NCI-H187 treated with DMSO at 0.1 percent for 48 hours (cell line): ENCODE data around the gene IGSF3.
A peak's percentile ranks its signal among the peaks of the same experiment; 100 is the strongest.
"Not testable (repeated sequence)": the region's sequence is repeated elsewhere in the genome, so short reads cannot be mapped to it uniquely, and the experiment has no call there.

Experiments used
- DNase-seq: peaks from one replicate; lab custom pipeline; 2025; lab: John Stamatoyannopoulos, UW

The IGSF3 gene

DNA sequence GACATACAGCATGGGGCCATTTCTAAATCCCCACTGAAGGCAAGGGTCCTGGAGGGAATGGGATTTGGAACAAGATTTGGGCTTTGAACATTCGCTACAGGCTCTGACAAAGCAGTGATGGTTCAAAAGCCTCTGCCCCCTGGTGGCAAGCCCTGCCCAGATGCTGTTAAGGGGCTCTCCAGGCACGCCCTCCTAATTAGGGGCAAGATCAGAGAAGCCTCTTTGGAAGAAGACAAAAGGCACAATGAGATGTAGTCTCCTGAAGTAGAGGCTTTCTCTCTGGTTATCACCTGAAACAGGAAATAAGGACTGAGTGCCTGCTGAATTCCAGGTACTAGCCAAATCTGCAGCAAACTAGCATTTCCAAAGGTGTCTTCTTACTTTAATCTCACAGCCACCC lies 37.5 kb downstream of the IGSF3 start:
- DNase-seq: not testable (repeated sequence)

DNA sequence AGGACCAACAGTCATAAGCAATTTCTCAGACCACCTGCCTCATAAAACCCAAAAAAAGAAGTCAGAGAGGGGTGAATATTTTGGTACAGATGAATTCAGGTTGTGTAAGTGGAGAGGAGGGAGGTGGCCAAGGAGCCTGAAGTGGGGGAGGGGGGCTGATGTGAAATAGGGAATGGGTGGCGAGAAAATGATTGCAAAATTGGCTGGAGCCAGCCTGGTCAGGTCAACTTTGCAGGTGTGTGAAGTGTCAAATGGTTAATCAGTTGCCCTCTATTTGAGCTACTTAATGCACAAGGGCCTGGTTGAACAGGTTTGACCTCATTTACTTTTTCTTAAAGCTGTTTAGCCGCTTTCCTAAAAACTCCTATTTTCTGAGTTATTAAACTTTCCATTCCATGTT lies 38.1 kb downstream of the IGSF3 start:
- DNase-seq: not testable (repeated sequence)

DNA sequence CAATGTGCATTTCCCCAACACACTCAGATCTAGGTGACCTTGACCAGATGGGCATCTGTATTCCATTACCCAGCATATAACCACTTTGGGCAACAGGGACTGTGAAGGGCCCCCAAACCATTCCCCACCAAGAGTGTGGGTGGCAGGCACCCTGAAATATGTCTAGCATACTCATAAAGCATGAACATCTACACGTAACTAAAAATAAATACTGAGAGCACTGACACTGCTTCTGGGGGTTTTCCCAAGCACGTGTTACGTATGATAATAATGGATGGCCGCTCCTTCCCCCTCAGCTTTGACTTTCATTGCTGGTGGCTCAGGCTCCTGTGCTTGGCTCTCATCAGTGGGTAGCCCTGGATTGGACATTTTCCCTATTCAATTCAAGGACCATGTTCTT lies 39.1 kb downstream of the IGSF3 start:
- no peak for DNase-seq

DNA sequence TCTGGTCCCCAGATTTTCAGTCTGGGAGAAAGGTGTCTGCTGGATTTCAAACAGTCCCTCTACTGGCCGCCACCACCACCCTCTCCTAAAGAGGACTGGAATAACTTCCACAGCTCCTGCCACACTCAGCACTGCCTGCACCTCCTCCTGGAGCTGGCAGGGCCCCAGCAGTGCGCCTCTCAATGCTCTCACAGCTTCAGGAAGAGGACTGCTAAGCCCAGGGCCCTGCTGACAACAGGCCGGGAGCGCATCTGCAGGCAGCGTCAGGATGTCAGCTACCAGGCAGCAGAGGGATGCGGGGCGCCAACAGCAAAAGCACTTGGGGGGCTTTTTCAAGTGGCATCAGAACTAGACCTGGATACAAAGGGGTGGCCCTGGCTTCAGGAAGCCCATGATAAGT lies 40.2 kb downstream of the IGSF3 start:
- not testable (repeated sequence) for DNase-seq

DNA sequence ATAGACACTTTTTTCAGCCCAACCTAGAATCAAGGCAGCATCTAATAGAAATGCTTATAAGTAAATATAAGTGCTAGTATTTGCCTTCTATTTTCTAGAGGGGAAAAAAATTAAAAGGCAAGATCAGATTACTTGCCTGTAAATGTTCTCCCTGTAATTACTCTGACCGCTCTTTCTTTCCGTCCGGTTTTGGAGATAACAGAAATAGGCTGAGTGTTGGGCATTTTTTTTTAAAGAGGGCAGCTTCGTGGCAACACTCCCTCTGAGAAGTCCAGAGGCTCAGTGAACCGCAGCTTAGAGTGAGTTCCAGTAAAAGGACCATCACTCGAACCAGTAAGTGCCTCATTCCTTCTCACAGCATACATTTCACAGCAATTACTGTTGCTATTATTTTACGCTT lies 40.6 kb downstream of the IGSF3 start:
- not testable (repeated sequence) for DNase-seq

DNA sequence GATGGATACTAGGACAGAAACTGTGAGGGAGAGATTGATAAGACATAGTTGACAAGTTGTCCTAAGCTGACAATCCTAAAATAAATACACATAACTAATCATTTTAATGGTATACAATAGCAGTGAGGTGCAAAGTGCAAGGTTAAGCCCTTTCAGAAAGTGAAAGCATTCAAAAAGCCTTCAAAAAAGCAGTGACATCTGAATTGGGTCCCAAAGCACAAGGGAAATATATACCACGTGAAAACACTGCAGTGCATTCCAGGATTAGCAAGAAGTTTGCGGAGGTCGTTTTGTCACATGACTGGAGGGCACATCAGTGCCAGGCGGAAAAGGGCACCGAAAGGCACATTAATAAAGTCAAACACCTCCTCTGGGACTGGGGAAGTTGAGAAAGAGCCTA lies 42.4 kb downstream of the IGSF3 start:
- not testable (repeated sequence) for DNase-seq

DNA sequence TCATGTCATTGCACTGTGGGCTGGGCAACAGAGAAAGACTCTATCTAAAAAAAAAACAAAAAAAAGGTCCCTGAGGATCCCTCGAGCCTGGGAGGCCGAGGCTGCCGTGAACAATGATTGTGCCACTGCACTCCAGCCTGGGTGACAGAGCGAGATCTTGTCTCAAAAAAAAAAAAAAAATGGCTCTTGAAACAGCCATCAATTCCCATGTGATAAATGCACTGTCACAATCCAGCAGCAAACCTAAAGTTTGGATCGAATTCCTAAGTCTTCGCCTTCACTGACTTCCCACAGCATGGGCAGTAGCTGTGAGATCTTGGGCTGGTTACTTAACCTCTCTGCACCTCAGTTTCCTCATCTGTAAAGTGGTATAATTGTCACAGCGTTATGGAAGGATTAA lies 43.5 kb downstream of the IGSF3 start:
- DNase-seq: no peak

DNA sequence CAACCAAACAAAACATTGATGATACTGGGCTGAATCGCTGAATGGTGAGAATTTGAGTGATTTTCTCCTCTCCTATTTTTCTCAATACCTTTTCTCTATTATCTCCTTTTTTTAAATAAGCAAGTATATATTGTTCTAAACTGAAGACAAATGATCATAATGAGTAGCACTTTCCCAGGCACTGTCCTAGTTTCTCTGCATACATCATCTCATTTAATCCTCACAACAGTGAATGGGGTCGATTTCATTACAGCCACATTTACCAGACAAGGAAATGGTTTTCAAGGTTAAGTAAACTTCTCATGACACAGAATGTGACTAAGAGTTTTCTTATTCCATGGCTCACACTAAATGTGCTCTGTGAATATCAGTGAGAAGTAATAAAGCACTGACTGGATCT lies 45.0 kb downstream of the IGSF3 start:
- DNase-seq: not testable (repeated sequence)

DNA sequence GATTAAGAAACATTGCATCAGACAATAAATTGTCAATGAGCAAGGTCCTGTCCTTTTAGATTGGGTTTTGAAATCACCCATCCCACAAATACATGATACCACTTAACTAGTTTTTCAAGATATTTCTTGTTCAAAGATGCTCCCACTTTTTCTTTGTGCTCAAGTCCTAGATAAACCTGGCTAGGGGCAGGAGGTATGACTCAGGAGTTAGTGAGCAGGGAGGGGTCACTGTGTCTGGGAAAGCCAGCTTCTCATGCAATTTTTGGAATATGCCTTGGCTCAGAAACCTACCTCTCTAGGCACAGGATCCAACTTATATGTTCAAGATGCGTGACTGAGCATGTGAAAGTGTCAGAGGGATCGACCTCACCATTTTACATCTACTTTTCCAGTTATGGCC lies 45.8 kb downstream of the IGSF3 start:
- DNase-seq: not testable (repeated sequence)

DNA sequence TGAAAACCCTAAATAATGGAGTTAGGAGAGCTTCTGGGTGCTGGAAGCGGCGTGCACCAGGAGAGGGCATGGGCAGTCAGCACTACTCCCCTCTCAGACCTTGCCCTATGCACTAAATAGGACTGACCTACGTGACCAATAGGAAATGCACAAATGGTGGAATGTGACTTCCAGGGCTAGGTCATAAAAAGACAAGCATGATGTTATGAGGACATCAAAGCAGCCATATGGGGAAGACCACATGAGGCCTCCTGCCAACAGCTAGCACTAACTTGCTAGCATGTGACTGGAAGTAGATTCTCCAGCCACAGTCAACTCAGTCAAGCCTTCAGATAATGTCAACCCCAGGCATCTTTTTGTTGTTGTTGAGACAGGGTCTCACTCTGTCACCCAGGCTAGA lies 47.1 kb downstream of the IGSF3 start:
- not testable (repeated sequence) for DNase-seq

DNA sequence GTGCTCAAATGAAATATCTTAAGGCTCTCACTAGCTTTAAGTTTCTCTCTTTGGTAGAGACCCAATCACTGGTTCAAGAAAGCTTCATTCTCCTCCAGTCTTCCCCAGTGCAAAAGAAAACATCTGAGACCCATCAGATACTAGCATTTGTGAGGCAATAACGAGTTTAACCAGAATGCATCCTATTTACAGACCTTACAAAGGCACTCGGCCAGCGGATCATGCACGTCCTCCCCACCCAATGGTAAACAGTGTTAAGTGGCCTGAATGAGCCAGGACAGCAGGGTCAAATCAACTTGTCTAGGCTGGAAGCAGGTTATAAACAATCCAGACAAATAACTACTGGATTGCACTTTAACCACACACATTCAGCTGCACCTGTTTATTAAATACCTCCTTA lies 48.4 kb downstream of the IGSF3 start:
- DNase-seq: not testable (repeated sequence)

DNA sequence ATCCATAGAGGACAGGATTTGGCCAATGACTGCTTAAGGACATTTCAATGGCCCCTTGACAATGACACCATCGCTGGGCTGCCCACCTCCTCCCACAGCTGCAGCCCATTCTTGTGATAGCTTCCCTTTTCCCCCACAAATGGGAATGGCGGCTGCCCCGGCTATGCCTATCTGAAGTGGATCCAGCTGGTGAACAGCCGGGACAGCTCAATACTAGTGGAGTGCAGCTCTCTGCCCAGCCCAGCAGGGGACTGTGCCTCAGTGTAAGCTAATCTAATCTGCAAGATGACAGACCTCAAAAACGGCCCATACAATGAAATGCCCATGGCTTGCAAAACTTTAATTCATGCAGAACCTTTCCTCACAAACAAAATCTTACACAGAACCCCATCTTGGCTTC lies 49.7 kb downstream of the IGSF3 start:
- not testable (repeated sequence) for DNase-seq

DNA sequence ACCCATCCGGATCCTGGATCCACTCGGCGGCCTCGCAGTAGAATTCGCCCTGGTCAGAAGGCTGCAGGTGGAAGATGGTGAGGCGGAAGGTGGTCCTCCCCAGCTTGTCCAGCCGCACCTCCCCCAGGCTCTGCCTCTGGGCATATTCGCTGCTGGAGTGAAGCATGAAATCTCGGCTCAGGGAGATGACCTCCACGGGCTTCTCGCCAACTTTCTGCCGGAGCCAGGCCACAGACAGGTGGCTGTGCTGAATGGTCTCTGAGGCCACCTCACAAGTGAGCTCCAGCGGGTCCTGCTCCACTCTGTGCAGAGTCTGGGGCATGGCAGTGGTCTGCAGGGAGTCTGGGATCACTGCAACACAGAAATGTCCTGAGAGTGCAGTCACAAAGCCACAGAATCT lies 53.7 kb downstream of the IGSF3 start:
- not testable (repeated sequence) for DNase-seq

DNA sequence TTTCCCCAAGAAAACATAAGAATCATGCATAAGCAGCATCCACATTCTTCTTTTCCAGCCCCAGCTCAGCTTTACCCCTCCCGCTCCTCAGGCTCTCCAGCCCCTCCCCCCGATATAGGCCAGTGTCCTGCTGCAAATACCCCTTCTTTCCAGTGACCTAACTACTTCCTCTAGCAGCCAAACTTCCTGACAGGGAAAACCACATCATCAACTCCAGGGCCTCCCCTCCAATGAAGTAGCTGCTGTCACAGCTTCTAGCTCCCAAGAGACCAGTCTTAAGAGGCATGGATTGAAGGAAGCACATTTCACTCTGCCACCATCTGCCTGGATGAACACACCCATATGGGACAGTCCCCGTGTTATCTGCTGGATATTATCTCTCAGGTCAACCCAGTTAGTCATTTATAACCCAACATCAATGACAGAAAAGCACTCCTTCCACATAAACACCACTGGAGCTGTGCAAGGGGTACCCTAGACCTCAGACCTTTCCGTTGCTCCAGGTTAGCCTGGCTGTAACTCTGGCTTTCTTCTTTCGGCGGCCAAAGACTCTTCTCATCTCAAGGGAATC lies 57.6 kb downstream of the IGSF3 start:
- DNase-seq: peak; percentile 79

DNA sequence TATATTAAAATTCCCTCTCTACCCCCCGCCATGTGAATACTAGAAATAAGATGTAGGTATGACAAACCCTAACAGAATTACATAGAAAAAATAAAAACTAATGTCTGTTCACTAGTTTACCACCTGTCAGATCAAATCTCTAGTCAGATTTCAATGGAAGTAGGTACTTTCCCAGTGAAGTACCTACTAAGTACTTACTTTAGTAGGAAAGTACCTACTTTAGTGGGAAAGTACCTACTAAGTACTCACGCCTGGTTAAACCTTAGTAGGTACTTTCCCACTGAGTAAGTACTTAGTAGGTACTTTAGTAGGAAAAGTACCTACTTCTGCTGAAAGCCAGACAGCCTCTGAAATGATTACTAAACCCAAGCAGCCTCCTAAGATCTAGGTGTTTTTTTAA lies 58.7 kb downstream of the IGSF3 start:
- not testable (repeated sequence) for DNase-seq

DNA sequence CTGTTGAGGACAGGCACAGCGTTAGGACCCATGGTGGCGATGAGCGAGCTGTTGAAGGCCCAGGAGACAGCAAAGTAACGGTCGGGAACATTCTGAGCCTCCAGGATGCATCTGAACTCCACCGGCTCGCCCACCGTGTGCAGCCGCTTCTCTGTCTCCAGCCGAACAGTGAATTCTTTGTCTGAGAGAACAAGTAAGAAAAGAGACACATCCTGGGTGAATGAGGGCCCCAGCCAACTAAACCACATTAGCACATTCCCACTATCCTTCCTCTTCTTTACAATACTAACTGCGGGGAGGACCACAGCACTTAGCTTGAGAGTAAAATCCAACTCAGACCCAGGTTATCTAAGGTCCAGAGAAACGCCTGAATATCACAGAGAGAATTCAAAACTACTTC lies 59.4 kb downstream of the IGSF3 start:
- not testable (repeated sequence) for DNase-seq

DNA sequence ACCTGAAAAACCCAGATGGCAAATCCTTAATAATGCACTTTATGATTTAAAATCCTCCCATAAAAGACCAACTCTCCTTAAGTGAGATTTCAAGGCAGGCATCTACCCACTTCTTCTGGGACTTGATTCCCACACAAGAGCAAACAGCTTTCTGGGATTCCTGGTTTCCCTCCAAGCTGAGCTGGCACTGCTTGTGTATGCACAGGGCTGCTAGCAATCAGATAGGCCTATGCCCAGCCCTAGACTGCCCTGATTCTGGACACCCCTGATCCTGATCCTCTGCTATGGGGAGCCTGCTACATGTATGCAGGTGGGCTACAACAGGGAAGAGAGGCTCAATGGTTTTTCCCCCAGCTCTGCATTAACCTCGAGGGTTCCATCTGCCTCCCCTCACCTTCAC lies 60.1 kb downstream of the IGSF3 start:
- not testable (repeated sequence) for DNase-seq

DNA sequence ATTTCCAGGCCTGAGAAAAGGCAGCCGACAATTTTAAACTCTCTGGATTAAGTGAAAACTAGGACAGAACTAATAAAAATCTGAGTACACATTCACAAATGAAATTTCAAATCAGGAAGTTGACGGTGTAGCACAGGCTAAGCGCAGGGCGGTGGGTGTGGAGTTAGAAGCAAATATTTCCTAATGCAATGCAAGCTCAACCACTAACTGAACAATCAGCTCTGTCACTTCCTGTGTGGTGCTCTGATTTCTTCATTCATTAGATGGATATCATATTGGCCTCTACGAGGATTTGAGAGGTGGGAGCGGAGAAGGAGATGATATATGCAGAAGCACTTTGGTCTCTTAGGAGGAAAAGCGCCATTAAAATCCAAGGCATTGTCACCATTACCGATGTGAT lies 61.5 kb downstream of the IGSF3 start:
- DNase-seq: not testable (repeated sequence)

DNA sequence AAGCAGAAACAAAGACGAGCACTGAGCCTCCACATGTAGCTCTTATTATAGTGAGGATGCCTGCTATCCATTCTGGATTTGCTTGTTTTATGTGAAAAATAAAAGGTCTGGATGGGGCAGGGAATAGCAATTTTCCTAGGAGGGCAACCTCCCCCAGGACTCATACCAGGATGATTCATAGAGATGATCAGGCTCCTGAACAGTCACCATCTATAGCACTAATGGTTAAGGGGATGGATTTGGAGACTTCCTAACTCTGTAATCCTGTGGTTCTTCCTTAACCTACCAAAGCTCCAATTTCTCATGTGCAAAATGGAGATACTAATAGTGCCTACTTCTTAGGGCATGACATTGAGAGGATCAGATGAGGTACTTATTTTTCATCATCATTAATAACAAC lies 62.2 kb downstream of the IGSF3 start:
- DNase-seq: no peak

DNA sequence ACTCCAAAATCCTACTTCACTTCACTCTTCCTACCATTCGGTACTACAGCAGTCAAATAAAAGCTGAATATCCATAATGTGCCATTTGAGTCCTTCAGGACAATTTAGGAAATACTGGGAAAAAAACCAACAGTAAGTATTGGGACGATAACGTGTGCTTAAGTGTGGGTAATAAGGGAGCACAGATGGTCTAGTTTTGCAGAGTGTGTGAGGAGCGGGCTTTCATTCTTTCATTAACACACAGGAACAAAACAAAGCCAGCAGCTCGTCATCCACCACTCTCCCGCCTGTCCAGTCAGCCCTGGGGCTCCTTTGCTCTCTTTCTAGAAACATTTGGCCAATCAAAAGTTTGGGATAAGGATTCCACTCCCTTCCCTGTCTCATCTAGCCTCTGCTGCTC lies 63.1 kb downstream of the IGSF3 start:
- not testable (repeated sequence) for DNase-seq

DNA sequence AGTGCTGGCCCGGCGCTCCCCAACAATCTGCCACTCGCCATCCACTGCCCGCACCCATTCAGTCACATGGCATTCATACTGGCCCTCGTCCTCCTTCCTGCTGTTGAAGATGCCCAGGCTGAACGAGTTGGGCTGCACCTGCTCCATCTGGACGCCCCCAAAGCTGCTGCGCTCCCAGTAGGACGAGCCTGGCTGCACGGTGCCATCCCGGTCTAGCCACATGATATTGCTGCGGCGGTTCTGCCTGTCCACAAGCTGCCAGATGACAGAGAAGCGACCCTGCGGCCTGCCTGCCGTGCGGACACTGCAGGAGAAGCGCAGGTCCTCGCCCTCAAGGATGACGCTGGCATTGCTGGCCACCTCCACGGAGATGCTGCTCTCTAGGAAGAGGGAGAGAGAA lies 63.9 kb downstream of the IGSF3 start:
- not testable (repeated sequence) for DNase-seq

DNA sequence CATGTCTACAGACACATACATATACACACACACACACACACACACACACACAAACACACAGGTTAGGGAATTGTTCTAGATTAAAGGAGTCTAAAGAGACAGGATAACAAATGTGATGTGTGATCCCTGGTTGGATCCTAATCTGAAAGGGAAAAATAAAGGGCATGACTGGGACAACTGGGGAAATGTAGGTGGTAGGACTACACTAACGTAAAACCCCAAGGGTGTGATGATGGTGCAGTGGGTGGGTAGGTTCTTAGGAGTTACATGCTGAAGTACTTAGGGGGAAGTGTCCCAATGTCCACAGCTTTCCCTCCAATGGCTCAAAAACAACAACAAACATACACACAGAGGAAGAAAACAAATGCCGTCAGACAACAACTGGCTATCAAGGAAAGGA lies 68.2 kb downstream of the IGSF3 start:
- DNase-seq: not testable (repeated sequence)

DNA sequence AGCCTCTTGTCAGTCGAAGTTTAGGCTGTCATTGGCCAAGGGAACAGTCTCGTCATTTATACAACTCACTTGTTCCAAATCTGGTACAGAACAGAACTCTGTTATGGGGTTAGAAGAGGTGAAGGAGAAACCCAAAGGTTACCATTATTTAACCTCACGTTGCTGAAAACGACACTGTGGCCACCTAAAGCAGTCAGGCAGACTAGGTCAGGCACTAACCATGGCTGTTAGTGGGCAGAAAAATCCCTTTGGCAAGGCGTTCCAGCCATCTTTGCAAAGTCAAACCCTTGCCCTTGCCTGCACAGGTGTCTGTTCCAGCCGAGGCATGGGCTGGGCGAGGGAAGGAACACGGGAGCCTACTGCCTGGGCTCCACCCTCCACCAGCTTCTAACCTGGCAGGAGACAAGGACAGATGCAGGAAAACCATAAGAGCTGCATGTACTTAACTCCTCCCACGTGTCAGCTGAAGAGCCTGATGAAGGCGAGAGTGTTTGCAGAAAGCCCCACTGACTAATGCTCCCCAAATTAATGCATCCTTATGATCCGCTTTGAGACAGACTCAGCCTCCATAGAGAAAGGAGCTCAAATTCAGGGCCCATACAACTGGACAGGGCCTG lies 69.0 kb downstream of the IGSF3 start:
- not testable (repeated sequence) for DNase-seq

DNA sequence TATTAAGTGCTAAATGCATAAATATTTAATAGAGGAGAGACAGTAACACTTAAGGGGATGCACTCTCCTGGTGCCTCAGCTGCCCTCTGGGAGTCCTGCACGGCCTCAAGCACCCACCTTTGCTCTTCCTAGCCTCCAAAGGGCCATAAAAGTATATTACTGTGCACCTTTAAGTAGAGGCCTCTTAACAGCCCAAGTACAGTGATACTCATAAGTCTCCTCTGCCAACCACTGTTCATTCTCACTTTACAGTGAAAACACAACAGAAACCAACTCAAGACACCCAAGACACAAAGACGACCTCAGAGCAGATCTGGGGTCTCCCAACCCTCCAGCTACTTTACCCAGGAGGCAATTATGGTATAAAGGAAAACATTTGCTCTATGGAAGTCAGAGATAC lies 70.1 kb downstream of the IGSF3 start:
- DNase-seq: not testable (repeated sequence)
